ENCODE results near the gene B3GALT4. TPM values are rescaled to one million over a fixed set of nuclear protein-coding genes. Genes with fewer than 3 reads are reported as not detected.
A peak's percentile ranks its signal among the peaks of the same experiment; 100 is the strongest.

The B3GALT4 gene
- total and polyA plus RNA-seq, 2 of the 13 experiments (the other 11 are each of a cell fraction or from before 2014, with no cell fraction given), result 0.04 to 0.27 TPM

DNA sequence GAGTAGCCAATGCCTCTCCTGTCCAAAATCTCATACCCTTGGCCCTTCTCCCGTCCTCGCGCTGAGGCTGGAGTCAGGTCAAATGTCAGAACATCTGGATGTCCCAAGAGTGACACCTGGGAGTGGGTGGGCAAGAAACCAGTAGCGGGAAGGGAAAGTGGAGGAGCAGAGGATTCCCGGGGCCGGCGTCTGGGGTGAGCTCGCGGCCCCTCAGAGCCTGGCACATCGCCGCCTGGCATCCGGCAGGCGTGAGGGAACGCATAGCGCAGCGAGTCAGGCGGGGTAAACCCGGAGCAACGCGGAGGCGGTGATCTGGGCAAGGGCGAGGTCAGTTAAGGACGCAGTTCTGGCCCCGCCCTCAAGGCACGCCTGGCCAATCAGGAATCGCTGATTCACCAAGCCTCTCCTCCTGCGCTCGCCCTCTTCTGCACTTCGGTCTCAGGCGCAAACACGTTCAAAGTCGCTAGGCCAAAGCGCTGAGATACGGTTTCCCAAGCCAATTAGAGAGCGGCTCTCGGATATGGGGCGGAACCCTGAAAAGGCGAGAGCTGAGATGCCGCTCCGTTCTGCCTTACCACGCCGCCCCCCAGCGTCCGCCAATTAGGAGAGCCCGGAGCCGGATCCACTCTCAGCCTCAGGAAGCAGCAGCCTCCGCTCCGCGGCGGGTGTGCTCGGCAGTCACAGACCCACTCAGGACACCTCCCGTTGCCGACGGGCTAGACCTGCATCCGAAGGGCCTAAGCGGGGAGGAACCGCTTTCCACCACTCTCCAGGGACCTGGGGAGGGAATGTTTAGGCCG is 27.8 kb upstream of the B3GALT4 start (continued):
- 0 out of 2 replicates have a peak, but pooled peaks have one; percentile 9 for TF ChIP-seq MIER2 (CRISPR knock-in tag; IDR thresholded peaks at IDR 0.05)
- peak; percentile 72; the same call in 1 of the 2 replicates for TF ChIP-seq ZNF367 (CRISPR knock-in tag; IDR thresholded peaks at IDR 0.05; ENCODE audit: borderline replicate concordance)
- peak; percentile 95 for TF ChIP-seq SP4 (CRISPR knock-in tag; IDR thresholded peaks at IDR 0.05)
- no peak for TF ChIP-seq SCMH1 (CRISPR knock-in tag; IDR thresholded peaks at IDR 0.05; ENCODE audit: borderline replicate concordance)
- 0 out of 2 replicates have a peak, but pooled peaks have one; percentile 62 for TF ChIP-seq ZNF232 (CRISPR knock-in tag; IDR thresholded peaks at IDR 0.05; ENCODE audit: borderline replicate concordance)
- TF ChIP-seq, protein P1, sequence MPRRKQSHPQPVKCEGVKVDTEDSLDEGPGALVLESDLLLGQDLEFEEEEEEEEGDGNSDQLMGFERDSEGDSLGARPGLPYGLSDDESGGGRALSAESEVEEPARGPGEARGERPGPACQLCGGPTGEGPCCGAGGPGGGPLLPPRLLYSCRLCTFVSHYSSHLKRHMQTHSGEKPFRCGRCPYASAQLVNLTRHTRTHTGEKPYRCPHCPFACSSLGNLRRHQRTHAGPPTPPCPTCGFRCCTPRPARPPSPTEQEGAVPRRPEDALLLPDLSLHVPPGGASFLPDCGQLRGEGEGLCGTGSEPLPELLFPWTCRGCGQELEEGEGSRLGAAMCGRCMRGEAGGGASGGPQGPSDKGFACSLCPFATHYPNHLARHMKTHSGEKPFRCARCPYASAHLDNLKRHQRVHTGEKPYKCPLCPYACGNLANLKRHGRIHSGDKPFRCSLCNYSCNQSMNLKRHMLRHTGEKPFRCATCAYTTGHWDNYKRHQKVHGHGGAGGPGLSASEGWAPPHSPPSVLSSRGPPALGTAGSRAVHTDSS (CRISPR knock-in tag; conservative IDR thresholded peaks at IDR 0.05), result no peak
- TF ChIP-seq FOXA3 (CRISPR knock-in tag; IDR thresholded peaks at IDR 0.05), result peak; percentile 38; the same call in 1 of the 2 replicates
- peak; percentile 45 for TF ChIP-seq NCOA2 (CRISPR knock-in tag; IDR thresholded peaks at IDR 0.05)
- TF ChIP-seq TMF1 (CRISPR knock-in tag; IDR thresholded peaks at IDR 0.05; ENCODE audit: low read depth), result peak; percentile 91
- TF ChIP-seq RFXAP (CRISPR knock-in tag; IDR thresholded peaks at IDR 0.05; ENCODE audit: borderline replicate concordance), result 0 out of 2 replicates have a peak, but pooled peaks have one; percentile 60
- no peak for TF ChIP-seq ZNF674 (CRISPR knock-in tag; IDR thresholded peaks at IDR 0.05; ENCODE audit: low read depth)
- TF ChIP-seq, protein P2, sequence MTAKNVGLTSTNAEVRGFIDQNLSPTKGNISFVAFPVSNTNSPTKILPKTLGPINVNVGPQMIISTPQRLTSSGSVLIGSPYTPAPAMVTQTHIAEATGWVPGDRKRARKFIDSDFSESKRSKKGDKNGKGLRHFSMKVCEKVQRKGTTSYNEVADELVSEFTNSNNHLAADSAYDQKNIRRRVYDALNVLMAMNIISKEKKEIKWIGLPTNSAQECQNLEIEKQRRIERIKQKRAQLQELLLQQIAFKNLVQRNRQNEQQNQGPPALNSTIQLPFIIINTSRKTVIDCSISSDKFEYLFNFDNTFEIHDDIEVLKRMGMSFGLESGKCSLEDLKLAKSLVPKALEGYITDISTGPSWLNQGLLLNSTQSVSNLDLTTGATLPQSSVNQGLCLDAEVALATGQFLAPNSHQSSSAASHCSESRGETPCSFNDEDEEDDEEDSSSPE (CRISPR knock-in tag; IDR thresholded peaks at IDR 0.05), result peak; percentile 54; the same call in 1 of the 2 replicates
- TF ChIP-seq CBX2 (IDR thresholded peaks at IDR 0.05; ENCODE audit: low read depth, low read length), result no peak
- TF ChIP-seq CBX2 (CRISPR knock-in tag; IDR thresholded peaks at IDR 0.05; ENCODE audit: low read depth), result no peak
- TF ChIP-seq ZNF180 (CRISPR knock-in tag; IDR thresholded peaks at IDR 0.05; ENCODE audit: borderline replicate concordance, low read depth), result no peak
- TF ChIP-seq ZNF263 (CRISPR knock-in tag; IDR thresholded peaks at IDR 0.05), result no peak
- TF ChIP-seq, protein P3, sequence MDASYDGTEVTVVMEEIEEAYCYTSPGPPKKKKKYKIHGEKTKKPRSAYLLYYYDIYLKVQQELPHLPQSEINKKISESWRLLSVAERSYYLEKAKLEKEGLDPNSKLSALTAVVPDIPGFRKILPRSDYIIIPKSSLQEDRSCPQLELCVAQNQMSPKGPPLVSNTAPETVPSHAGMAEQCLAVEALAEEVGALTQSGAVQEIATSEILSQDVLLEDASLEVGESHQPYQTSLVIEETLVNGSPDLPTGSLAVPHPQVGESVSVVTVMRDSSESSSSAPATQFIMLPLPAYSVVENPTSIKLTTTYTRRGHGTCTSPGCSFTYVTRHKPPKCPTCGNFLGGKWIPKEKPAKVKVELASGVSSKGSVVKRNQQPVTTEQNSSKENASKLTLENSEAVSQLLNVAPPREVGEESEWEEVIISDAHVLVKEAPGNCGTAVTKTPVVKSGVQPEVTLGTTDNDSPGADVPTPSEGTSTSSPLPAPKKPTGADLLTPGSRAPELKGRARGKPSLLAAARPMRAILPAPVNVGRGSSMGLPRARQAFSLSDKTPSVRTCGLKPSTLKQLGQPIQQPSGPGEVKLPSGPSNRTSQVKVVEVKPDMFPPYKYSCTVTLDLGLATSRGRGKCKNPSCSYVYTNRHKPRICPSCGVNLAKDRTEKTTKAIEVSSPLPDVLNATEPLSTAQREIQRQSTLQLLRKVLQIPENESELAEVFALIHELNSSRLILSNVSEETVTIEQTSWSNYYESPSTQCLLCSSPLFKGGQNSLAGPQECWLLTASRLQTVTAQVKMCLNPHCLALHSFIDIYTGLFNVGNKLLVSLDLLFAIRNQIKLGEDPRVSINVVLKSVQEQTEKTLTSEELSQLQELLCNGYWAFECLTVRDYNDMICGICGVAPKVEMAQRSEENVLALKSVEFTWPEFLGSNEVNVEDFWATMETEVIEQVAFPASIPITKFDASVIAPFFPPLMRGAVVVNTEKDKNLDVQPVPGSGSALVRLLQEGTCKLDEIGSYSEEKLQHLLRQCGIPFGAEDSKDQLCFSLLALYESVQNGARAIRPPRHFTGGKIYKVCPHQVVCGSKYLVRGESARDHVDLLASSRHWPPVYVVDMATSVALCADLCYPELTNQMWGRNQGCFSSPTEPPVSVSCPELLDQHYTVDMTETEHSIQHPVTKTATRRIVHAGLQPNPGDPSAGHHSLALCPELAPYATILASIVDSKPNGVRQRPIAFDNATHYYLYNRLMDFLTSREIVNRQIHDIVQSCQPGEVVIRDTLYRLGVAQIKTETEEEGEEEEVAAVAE (CRISPR knock-in tag; IDR thresholded peaks at IDR 0.05; ENCODE audit: borderline replicate concordance), result no peak; the same call in 1 of the 2 replicates
- TF ChIP-seq, protein P4, sequence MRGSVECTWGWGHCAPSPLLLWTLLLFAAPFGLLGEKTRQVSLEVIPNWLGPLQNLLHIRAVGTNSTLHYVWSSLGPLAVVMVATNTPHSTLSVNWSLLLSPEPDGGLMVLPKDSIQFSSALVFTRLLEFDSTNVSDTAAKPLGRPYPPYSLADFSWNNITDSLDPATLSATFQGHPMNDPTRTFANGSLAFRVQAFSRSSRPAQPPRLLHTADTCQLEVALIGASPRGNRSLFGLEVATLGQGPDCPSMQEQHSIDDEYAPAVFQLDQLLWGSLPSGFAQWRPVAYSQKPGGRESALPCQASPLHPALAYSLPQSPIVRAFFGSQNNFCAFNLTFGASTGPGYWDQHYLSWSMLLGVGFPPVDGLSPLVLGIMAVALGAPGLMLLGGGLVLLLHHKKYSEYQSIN (CRISPR knock-in tag; IDR thresholded peaks at IDR 0.05; ENCODE audit: borderline replicate concordance), result no peak
- TF ChIP-seq HOXA7 (CRISPR knock-in tag; IDR thresholded peaks at IDR 0.05), result no peak
- peak; percentile 81 for TF ChIP-seq ZNF350 (CRISPR knock-in tag; IDR thresholded peaks at IDR 0.05; ENCODE audit: borderline replicate concordance, low read depth)
